ENCODE measurements around the gene RPS8. TPM values are rescaled to one million over a fixed set of nuclear protein-coding genes. Genes with fewer than 3 reads are reported as not detected.

The RPS8 gene
- total and polyA plus RNA-seq, 2 of the 8 experiments (the other 6 are each of a cell fraction or from before 2014, with no cell fraction given) = 2,261 to 2,407 TPM

GRCh38 chr1:44803312-44804095 lies 28.2 kb downstream of the RPS8 start:
- no peak overlapping the region for H3K14ac ChIP-seq (ENCODE audit: insufficient read length)
- H3K79me1 ChIP-seq (ENCODE audit: low read depth, low read length) = no peaks in the 10 kb centered on the region
- peaks cover 0 to 16% (median 10%) of the 10 kb centered on the region in 4 experiments; a peak in 5 of 8 replicates for H3K36me3 ChIP-seq (ENCODE audit: control insufficient read depth in 2 of 4, insufficient read depth in 4 of 4, low read length in 3 of 4)
- H2BK120ac ChIP-seq (replicated peaks; ENCODE audit: low read depth, low read length) = no peak overlapping the region
- no peak overlapping the region for H3K4me2 ChIP-seq (ENCODE audit: insufficient read depth in 1 of 2, low read depth in 2 of 2, low read length in 2 of 2)
- peaks cover 0 to 10% of the 10 kb centered on the region in 2 experiments for H4K20me1 ChIP-seq (replicated peaks in 1 of 2; ENCODE audit: control insufficient read depth in 1 of 2, insufficient read depth in 2 of 2, low read length in 2 of 2)
- FAIRE-seq (no peak), DNase-seq (ENCODE audit: low read depth in 1 of 2, low spot score in 2 of 2) (no peak)
- POLR2A ChIA-PET (ENCODE audit: partially characterized antibody) = interaction anchor here (1.2 to 19.2 kb wide), 7 partner anchors 17 to 538 kb away, joined by 3 to 547 read pairs (median 11); partner anchors contain the start of genes RPS8 and UROD
- H2BK12ac ChIP-seq (ENCODE audit: low read depth, low read length) = no peak overlapping the region
- no peak overlapping the region for H2BK20ac ChIP-seq (ENCODE audit: low read length)
- H4K8ac ChIP-seq (ENCODE audit: extremely low read depth, insufficient read depth, low read length) = 0 out of 2 replicates have a peak overlapping the region, but pooled peaks have one; percentile 3
- CTCF ChIA-PET (ENCODE audit: partially characterized antibody) = interaction anchor here (1.2 to 1.4 kb wide), 2 partner anchors 10 to 13 kb away, joined by 3 to 7 read pairs; no protein-coding TSS in a partner anchor
- H3K23ac ChIP-seq (ENCODE audit: insufficient read length) = no peak overlapping the region
- no peak overlapping the region for H3K56ac ChIP-seq (replicated peaks; ENCODE audit: insufficient read length, low read depth, low read length)
- no peak overlapping the region for H3K27ac ChIP-seq (ENCODE audit: low read depth, low read length)
- no peak overlapping the region for H2AFZ ChIP-seq (ENCODE audit: low read length)
- H3K4ac ChIP-seq (replicated peaks; ENCODE audit: insufficient read length, low read depth, low read length) = no peak overlapping the region
- no peaks in the 10 kb centered on the region for H3K9me3 ChIP-seq (ENCODE audit: insufficient read depth in 2 of 2, low read depth in 1 of 2, low read length in 1 of 2)
- H3K23me2 ChIP-seq (ENCODE audit: low read depth, low read length) = peaks cover 7% of the 10 kb centered on the region; the same call in 1 of the 2 replicates
- H4K91ac ChIP-seq (replicated peaks; ENCODE audit: insufficient read length, low read length) = no peak overlapping the region
- H2BK15ac ChIP-seq (ENCODE audit: low read length) = no peak overlapping the region
- H4K5ac ChIP-seq (ENCODE audit: insufficient read length, low read depth, low read length) = no peak overlapping the region
- 92% methylated on average over 13 of the region's 13 CpGs; no CpG with 5 or more reads in 1 of the 2 experiments for WGBS, 2 experiments (ENCODE audit: extremely low coverage in 1 of 2, insufficient coverage in 1 of 2, insufficient read length in 1 of 2, insufficient replicate concordance in 2 of 2, low coverage in 1 of 2, low lambda C conversion rate in 2 of 2, missing lambda C conversion rate in 1 of 2)
- H3K4me3 ChIP-seq (ENCODE audit: extremely low read depth in 1 of 4, insufficient read depth in 2 of 4, low read depth in 3 of 4, low read length in 4 of 4) = no peak overlapping the region
- H3K27me3 ChIP-seq (replicated peaks in 1 of 4; ENCODE audit: control insufficient read depth in 3 of 4, extremely low read depth in 1 of 4, insufficient read depth in 3 of 4, low read length in 3 of 4) = peaks cover 0 to 5% (median 0%) of the 10 kb centered on the region in 4 experiments; a peak in 2 of 7 replicates
- no peak overlapping the region for H2AK5ac ChIP-seq (ENCODE audit: low read depth, low read length)
- H3K9ac ChIP-seq (replicated peaks in 1 of 4; ENCODE audit: extremely low read depth in 1 of 4, low read depth in 3 of 4, low read length in 3 of 4) = no peak overlapping the region
- H3K79me2 ChIP-seq (ENCODE audit: control insufficient read depth in 1 of 2, insufficient read depth in 2 of 2, low read length in 2 of 2) = no peaks in the 10 kb centered on the region
- H2BK5ac ChIP-seq (ENCODE audit: low read depth, low read length) = no peak overlapping the region; the same call in 1 of the 2 replicates
- no peak overlapping the region for H3K18ac ChIP-seq (ENCODE audit: extremely low read depth, low read length)
- H3K4me1 ChIP-seq (replicated peaks in 1 of 4; ENCODE audit: control insufficient read depth in 3 of 4, insufficient read depth in 4 of 4, low read length in 3 of 4) = peaks cover 4 to 28% (median 23%) of the 10 kb centered on the region in 4 experiments
- TF ChIP-seq CBX8 (IDR thresholded peaks at IDR 0.05; ENCODE audit: borderline replicate concordance, low read depth, low read length) (no peak), E2F6 (IDR thresholded peaks at IDR 0.05) (no peak), MAX (IDR thresholded peaks at IDR 0.05) (no peak), CTCF (IDR thresholded peaks at IDR 0.05; ENCODE audit: control extremely low read depth in 1 of 3, insufficient read depth in 1 of 3, low read depth in 1 of 3, low read length in 3 of 3) (no peak), SRF (IDR thresholded peaks at IDR 0.05; ENCODE audit: low read depth, low read length) (no peak), KDM5A (IDR thresholded peaks at IDR 0.05; ENCODE audit: low read length) (no peak), KDM4A (IDR thresholded peaks at IDR 0.05; ENCODE audit: low read depth, low read length, severe bottlenecking) (no peak), CEBPB (IDR thresholded peaks at IDR 0.05; ENCODE audit: low read depth, low read length) (no peak)
